ENCODE results near the gene UGT1A10.

Gene UGT1A10

DNA sequence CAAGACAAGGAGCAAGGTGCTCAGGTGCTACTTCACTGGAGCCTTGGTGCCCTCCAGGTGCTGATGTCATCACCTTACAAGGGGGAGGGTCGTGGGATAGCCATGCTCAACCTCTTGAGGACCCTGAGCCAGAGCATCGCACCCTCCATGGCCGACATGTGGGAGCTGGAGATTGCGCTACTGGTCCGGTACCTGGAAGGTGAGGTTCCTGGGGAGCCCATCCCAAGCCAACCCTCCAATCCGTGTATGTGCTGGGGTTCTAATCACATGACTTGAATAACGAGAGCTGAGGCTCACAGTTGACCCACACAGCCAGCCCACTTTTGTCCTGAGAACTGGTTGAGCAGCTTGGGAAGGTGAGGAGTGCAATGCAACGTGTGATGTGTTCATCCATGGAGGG is 167.7 kb downstream of the UGT1A10 start:
- no peak for DNase-seq (ENCODE audit: low read depth)

DNA sequence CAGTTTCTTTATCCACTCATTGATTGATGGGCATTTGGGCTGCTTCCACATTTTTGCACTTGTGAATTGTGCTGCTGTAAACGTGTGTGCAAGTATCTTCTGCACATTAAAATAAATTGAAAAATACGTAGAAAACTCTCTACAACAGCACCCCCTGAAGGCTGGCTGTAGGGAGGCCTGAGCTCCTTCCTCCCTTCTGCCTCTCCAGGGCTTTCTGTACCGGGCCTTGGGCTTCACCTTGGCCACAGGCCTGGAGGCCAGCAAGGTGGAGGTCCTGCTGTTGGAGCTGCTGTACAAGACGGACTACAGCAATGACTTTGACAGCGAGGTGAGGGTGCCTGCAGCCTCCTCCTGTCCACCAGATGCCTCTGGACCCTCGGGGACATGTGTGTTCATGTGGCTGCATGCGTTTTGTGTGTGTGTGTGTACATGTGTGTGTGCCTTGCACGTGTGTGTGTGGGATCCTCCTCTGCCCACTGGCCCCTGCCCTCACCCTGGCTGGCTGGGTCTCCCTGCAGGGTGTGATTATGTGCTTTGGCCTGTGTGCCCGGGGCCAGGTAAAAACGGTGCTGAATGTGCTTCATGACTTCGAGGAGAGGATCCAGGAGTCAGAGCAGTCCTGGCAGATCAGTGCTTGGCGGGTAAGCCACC is 171.1 kb downstream of the UGT1A10 start:
- DNase-seq (ENCODE audit: low read depth), result no peak

DNA sequence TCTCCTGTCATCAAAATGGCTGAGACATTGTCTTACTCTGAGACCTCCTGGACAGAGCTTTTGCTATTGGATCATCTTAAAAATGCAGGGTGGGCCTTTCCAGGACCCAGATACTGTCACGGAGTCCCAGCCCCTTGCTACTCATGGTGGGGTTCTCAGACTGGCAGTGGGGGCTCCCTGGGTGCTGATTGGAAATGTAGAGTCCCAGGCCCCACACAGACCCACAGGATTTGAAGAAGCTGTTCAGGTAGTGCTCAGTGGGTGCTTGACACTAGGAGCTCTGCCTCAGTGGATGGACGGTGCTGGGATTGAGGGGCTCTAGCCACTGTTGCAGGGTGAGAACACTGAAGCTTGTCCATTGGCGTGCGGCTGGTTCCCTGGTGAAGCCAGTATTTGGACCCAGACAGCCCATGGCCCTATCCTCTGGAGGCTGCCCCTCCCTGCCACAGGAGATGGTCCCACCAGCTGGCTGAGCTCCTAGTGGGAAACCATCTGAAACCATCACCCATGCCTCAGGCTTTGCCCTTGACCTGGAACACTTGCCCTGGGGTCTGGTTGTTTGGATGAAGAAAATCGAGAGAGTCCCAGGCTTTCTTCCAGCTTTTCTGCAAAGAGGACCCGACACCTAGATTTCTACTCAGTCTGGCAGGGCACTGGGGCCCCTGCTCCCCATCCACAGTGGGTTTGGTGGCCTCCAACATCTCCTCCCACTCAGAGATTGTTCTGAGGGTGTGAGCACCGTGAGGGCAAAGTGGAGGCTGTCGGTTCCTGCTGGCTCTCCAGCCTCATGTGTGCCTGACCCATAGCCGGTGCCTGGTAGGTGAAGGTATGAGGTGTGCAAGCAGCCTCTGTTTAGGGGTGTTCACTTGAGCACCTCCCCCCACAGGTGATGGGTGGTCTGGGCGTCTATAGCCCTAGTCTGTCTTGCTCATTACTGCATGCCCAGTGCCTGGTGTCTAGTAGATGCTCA is 172.0 kb downstream of the UGT1A10 start:
- no peak for DNase-seq (ENCODE audit: low read depth)

DNA sequence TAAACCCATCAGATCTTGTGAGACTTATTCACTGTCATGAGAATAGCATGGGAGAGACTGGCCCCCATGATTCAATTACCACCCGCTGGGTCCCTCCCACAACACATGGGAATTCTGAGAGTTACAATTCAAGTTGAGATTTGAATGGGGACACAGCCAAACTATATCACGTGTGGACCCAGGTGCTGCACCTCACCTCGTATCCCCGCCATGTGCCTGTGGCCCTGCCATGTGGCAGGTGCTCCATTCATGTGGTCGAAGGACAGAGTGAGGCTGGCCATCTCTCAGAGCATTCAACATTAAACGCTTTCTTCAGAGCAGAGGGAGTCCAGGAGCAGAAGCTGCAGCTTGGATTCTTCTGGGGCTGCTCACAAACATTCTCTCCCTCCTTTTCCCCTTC is 174.1 kb downstream of the UGT1A10 start:
- no peak for DNase-seq (ENCODE audit: low read depth)

DNA sequence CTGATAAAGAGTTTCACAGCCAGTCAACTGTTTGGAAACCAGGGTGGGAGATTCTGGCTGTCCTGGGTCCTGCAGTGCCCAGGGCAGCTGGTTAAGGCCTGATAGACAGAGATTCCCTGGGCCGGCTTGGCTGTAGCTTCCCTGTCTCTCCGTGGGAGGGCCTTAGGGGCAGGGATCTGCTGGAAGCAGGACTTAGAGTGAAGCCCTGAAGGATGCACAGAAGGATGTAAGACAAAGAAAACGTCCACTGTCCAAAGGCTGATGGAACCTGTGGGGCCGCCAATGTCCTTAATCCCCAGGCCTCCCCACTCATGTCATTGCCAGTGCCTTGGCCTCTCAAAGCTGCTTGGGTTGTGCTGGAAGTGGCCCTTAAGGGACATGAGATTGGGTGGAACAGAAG is 174.8 kb downstream of the UGT1A10 start:
- no peak for DNase-seq (ENCODE audit: low read depth)

DNA sequence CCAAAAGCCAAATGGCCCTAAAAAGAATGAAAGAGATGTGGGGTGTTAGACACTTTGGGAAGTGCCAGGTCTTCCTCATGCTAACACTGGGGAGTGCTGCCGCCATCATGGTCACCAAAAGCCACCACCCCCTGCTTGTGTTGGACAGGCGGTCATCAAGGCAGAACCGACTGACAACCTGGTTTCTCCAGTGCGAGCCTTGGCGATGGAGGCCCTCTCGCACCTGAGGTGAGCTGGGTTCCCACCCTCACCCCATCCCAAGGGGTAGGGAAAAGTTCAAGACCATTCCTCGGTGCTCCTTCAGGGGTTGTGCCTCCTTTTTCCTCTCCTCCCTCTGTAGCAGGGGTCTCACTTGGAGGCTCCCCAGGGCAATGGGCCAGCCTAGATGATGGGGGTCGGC is 175.5 kb downstream of the UGT1A10 start:
- no peak for DNase-seq (ENCODE audit: low read depth)

DNA sequence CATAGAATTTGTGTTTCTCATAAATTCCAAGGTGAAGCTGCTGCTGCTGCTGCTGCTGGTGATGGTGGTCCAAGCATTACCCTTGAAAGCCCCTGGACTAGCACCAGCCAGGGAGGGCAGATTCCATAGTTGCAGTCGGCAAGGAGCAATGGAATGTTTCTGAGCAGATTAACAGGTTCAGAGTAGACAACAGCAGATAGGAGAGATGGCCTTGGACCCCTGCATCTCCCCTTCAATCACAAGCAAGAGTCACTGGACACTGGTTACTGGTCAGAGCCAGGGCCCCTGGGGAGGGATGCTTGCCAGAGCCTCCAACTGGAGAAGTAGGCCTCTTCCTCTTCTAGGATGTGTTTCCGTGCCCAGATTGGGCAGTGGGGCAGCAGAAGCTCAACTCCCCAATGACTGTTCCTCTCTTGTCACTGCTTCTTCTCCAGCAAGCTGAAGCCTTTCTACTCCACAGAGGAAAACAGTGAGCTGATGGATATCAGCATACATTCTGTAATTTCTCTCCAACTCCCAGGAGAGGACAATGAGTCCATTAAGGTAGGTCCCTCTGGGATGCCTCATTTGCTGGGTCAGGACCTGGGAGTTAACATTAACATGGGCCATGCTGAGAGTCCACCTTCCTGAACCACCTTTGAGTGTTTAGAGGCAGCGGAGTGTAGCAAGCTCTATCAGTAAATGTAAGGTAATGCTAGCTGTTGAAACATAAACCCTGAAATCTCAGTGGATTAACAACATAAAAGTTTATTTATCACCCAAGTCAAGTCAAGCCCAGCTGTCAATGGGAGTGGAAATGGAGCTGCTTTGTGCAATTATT is 177.2 kb downstream of the UGT1A10 start:
- DNase-seq (ENCODE audit: low read depth), result no peak

DNA sequence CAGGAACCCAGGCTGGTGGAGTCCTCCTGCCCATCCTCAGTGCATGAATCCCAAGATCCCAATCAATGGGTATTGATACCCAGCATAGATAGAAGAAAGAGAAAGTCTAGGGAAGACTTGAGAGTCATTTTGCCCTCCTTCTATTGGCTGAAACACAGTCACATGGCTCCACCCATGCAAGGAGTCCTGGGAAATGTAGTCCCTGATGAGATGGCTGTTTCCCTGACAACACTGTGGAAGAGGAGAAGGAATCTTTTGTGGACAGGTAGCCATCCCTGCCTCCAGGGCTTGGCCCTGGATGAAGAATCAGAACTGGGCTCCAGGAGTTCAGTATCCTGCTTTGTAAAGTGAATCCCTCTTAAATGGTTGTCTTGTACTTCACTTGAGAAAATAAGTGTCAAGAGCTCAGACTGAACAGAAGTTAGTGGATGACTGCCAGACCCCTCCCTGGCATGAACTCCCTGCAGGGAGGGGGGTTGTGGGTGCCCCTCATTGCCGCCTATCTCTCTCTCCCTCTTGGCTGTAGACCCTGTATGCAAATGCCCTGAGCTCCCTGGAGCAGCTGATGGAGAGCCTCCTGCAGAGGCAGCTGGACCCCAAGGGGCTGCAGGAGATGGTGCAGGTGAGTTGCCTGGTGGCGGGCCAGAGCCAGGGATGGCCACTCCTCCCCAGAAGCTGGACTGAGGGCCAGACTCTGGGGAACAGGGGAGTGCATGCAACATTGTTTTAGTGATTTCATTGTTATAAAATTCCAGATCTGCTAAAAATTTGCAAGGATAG is 178.0 kb downstream of the UGT1A10 start:
- no peak for DNase-seq (ENCODE audit: low read depth)

DNA sequence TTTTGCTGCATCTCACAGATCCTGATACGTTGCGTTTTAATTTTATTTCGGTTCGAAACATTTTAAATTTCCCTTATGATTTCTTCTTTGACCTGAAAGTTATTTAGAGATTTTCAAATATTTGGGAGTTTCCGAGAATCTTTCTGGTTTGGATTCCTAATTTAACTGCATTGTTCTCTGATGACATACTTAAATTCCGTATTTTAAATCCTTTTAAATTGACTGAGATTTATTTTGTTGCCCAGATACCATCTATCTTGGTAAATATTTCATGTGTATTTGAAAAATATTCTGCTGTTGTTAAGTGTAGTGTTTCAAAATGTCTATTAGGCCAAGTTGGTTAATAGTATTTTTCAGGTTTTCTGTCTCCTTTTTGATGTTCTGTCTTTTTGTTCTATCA is 179.6 kb downstream of the UGT1A10 start:
- no peak for DNase-seq (ENCODE audit: low read depth)

DNA sequence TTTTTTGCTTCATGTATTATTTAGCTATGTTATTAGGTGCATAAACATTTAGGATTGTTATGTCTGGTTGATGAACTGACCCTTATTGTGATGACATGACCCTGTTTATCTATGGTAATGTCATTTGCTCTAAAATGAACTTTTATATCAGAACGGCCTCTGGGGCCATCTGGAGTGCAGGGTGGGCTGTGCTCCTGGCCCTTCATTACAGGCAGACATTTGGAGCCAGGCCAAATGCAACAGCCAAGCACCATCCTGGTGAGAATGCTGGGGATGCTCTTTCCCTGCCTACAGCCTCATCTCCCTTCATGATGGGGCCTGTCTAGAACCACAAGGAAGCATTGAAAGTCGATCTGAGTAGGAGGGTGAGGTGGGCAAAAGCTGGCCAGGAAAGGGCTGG is 180.1 kb downstream of the UGT1A10 start:
- DNase-seq (ENCODE audit: low read depth), result no peak

DNA sequence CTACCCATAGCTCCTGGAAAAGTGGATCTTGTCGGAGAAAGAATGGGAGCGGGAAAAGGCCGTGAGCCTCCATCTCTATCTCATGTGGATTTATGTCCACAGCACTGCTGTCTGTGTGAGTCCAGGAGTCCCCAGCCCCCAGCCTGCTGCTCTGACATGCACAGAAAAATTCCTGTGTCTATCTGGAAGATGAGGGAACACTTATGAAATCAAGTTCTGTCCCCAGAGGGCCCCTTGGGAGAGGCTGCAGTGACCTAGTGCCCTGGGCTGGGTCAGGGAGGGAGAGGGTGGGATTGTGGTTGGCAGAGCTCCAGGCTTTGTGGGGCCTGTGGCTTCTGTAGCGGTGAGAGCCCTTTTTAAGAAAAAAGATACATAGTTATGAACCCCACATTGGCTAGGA is 180.5 kb downstream of the UGT1A10 start:
- DNase-seq (ENCODE audit: low read depth), result no peak

DNA sequence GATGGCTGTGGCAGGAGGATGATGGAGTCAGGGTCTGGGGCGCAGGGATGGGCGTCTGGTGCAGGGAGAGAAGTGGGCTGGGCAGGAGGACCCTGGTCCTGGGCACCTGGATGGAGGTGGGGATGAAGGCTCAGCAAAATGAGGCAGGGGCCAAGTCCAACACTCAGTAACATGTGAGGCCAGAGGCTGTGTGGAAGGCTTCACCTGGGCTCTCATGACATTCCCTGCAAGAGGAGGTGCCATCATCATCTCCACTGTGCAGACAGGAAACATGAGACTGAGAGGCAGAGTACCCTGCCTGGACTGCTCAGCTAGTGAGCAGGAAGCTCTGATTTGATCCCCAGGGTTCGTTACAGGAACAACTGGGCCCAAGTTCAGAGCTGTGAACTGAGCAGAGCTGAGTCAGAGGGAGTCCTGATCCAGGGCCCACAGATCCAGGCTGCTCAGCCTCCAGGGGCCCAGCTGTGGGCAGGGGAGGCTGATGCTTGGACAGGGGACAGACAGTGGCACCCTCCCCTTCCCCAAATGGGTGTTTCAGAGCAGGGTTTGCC is 181.2 kb downstream of the UGT1A10 start:
- no peak for DNase-seq (ENCODE audit: low read depth)

DNA sequence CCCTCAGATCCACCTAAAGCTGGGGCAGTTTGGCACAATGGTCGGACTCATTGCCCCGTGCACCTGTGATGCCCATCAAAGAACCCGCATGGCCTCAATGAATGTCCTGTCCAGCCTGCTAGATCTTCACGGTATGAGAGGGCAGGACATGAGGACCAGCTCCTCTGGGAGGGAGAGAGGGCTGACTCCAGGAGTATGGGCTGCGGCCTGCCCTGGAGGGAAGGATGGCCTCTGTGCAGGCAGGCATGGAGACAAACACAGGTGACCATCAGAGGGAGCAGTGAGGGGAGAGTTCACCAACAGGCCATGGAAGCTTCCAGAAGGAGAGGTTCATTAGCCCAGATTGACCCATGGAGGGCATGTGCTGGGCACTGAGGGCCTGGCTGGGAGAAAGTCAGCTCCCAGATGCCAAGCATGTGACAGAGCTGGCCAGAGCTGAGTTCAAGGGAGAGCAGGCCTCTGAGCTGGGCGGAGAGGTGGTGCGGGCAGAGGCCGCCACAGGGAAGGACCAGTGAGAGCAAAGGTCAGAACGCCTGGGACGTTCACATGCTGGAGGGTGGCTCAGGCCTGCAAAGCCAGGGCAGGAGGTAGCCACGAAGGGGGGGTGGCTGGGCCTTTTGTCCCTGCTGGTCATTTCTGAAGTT is 181.9 kb downstream of the UGT1A10 start:
- no peak for DNase-seq (ENCODE audit: low read depth)

DNA sequence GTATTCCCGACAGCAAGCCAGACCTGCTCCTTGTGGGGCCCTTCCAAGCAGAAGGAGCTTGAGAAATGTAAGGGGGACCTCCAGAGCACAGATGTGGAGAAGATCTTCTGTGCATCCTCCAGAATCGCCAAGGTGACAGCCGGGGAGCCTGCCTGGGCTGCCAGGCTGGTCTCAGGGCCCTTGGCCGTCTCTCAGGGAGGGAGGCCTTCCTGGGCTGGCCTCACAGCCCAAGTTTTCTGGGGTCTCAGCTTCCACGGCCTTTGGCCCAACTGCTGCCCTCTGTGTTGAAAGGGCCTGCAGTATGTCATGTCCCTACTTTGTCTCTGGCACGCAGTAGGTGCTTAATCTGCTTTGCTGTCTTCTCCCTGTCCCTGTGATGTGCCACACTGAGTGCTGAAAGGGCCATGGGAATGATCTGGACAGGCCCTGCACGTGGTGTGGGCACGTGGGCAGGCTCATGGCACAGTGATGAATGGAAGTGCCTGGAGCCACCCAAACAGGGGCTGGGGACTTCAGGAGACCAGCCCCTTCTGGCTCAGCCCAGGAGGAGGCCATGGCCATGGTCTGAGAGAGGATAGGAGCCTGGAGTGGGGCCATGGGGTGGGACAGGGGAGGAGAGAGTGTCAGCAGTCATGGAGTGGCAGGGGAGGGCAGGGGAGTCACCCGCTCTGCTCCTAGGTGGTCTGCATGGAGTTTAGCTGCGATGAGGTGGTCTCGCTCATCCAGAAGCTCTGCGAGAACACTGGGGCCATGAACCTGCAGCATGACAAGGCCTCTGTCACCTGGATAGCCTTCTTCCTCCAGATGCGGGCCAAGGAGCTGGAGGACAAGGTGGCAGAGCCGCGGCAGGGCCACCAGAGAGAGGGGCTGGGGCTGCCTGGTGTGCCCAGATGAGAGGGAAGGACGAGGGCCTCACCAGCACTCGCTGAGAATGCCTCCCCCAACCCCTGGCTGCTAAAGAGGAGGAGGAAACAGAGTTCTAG is 182.7 kb downstream of the UGT1A10 start:
- DNase-seq (ENCODE audit: low read depth), result no peak

DNA sequence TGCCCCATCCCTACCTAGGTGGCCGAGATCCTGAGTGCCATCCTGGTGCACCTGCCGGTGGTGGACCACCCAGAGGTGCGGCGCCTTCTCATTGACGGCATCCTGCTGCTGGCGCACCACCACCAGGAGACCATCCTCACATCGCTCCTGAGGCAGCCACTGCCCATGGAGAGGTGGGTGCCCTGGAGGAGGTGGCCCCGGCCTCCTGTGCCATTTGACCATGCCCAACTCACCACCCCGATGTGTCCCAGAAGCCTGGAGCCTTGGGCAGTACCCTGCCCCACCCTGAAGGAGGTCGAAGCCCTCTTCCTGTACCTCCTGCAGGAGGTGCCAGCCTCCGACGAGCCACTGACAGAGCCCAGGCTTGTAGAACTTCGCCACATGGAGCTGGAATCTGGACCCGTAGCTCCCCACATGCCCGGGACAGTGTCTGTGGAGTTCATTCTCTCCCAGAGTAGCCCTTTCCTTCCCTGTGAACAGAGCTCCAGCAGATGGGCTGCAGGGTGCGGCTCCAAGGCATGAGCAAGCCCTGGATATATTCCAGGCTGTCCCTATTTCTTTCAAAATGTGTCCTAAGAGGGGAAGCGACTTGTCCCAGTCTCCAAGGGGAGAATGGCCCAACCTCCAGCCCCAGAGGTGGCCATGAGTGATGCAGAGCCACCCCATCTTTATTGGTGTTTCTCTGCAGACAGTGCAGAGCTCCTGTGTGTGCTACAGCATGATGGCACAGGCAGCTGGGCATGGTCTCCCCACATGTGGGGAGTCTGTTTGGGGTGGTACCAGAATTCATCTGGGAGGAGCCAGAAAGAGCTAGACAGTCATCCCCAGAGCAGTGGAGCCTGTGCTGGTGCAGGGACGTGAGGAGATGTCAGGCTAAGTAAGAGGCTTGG is 183.9 kb downstream of the UGT1A10 start:
- no peak for DNase-seq (ENCODE audit: low read depth)

DNA sequence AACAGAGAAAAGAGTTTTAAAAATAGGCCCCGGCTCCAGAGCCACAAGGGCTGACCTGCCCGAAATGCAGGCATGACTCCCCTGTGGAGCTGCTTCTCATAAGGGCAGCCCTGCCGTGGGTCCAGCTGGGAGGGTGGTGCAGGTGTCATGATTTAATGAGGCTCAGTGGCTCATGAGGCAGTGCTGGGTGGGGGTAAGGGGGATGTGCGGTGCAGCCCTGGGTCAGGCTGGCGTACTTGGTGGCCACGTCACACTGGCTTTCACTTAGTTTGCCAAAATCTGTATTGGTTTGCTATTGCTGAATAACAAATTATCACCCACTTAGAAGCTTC is 184.5 kb downstream of the UGT1A10 start:
- no peak for DNase-seq (ENCODE audit: low read depth)

DNA sequence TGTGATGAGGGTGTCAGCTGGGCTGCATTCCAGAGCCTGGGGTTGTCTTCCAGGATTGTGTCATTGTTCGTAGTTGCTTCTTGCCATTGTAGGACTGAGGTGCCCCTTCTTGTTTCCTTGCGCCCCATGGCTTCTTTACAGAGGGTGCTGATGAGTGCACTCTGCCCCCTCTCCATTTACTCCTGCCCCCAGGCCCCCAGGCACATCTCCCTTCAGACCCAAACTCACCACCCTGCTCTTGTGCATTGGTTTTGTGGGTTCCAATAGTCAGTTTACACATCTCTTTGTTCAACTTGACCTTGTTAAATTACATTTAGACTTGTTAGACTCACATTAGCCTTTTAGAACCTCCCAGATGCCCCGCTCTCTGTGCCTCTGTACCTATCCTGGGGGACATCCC is 184.9 kb downstream of the UGT1A10 start:
- DNase-seq (ENCODE audit: low read depth), result no peak

DNA sequence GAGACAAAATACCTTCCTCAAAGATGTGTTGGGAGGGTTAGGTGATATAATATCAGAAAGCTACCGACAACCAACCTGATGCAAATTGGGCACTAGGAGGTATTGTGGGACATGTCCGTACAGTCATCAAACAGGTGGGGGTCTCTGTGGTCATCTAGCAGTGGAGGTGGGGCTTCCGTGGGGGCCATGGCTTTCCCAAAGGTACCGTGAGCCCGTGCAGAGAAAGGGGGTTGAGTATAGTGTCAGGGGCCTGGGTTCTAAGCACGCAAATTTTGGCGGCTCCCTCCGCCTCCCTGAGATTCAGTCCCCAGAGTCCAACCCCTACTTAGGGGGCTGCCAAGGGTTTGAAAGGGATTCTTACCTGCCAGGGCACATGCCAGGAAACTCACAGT is 185.5 kb downstream of the UGT1A10 start:
- no peak for DNase-seq (ENCODE audit: low read depth)
